HG02885 (cell line): ENCODE measurements around the gene IPO8.
"Not testable (repeated sequence)": the region's sequence is repeated elsewhere in the genome, so short reads cannot be mapped to it uniquely, and the experiment has no call there.

Experiments used
- ATAC-seq: cut with Tn5 transposase; IDR thresholded peaks from one replicate; pipeline ENCODE4 v1.9.1; 2021; ENCODE audit warnings: mild to moderate bottlenecking; ENCODE audit not compliant: unreplicated experiment, poor library complexity

IPO8 gene

GRCh38 chr12:30613119-30613830, 82.4 kb downstream of the IPO8 start:
- ATAC-seq: no peak

DNA sequence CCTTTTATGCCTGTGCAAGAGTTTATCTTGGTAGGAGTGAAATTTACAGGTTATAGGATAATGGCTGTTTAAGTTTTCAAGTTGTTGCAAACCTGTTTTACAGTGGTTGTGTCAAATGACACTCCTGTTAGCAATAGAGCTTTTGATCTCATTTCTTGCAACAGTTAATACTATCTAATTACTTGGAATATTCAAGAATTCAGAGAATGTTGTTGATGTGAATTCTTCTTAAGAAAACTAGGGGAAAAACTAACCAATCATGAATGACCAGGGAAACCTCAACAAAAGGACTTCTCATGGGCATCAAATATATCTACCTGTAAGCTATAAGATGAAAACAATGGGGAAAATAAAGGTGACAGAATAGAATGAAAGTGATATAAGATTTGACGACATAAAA, 85.0 kb downstream of the IPO8 start:
- no peak for ATAC-seq

- ATAC-seq: not testable (repeated sequence)
Measured at GRCh38 chr12:30609819-30610218, 85.8 kb downstream of the IPO8 start.

- ATAC-seq: not testable (repeated sequence)
Measured at GRCh38 chr12:30604302-30604701, 91.4 kb downstream of the IPO8 start.

DNA sequence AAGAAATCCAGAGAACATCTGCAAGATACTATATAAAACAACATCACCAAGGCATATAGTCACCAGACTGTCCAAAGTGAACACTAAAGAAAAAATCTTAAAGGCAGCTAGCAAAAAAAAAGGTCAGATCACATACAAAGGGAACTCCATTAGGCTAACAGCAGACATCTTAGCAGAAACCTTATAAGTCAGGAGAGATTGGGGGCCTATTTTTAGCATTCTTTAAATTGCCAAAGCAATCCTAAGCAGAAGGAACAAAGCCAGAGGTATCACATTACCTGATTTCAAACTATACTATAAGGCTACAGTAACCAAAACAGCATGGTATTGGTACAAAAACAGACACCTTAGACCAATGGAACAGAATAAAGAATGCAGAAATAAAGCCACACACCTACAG, 92.5 kb downstream of the IPO8 start:
- ATAC-seq: no peak

DNA sequence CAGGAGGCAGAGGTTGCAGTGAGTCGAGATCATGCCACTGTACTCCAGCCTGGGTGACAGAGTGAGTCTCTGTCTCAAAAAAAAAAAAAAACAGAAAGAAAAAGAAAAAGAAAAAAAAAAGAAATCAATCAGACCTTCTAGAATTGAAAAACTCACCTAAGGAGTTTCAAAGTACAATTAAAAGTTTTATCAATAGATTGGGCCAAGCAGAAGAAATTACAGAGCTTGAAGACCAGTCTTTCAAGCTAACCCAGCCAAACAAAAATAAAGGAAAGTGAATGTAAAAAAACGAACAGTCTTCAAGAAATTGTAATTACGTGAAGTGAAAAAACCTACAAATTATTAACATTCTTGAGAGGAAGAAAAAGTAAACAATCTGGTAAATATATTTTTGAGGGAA, 93.0 kb downstream of the IPO8 start:
- no peak for ATAC-seq

DNA sequence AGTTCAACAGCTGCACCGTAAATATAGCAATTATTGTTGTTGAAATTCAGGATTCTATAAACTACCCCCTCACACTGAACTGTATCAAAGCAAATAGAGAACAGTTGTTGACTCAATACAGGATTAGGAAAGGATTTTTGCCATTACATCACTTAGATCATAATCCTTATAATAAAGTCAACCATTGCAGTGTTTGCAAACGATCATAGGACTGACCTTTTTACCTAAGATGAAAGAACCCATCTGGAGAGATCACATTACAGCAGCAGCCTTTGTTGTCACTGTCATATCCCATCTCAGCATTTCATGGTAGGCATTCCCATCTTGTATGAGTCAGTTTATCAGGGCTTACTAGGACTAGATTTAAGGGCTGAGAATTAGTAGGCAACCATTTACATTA, 96.1 kb downstream of the IPO8 start:
- no peak for ATAC-seq

DNA sequence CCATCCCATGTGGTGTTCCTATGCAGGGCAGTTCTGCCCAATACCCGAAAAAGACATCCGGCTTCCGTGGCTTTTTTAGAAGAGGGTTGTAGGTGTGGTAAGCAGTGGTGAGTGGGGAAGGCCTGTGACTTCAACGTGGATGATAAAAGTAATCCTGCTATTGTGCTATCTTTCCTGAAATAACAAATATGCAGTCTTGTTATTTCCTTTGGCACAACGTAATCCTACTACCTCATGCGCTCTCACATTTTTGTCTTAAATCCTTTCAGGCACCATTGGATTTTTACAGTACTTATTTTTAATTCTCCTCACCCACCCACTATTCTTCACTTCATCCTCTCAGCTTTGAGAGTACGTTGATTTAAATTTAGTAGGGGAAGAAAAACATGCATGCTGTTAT, 96.8 kb downstream of the IPO8 start:
- ATAC-seq: no peak

GRCh38 chr12:30595742-30596141, 99.9 kb downstream of the IPO8 start:
- ATAC-seq: no peak

- ATAC-seq: no peak
Measured at GRCh38 chr12:30594509-30594908, 101.2 kb downstream of the IPO8 start.

- ATAC-seq: not testable (repeated sequence)
Measured at GRCh38 chr12:30588572-30588971, 107.1 kb downstream of the IPO8 start.

- ATAC-seq: no peak
Measured at GRCh38 chr12:30587782-30588181, 107.9 kb downstream of the IPO8 start.

DNA sequence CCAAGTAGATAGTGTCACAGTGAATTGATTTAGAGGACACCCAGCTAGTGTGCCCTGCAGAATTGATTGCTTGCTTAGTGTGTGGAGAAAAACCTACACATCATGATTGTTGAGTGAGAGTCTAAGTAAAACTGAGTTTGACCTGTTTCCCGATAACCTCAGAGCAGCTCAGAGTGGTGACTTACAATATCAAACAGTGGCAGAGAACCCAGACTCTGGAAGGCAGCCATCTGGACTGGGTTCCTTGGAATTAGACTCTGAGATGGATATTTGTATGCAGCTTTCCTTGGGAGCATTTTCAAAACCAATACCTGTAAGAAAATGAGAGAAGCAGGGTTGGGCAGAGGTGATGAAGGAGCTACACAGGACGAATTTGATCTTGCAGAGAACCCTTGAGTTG, 109.8 kb downstream of the IPO8 start:
- no peak for ATAC-seq

- no peak for ATAC-seq
Measured at GRCh38 chr12:30582943-30583342, 112.7 kb downstream of the IPO8 start.

- no peak for ATAC-seq
Measured at GRCh38 chr12:30580344-30580743, 115.3 kb downstream of the IPO8 start.
